Fibroblast of lung (primary cell): ENCODE data around the gene NDUFV1.

ENCODE experiments used
- CTCF ChIP-seq, 2 donors: IDR thresholded peaks in 1 of 2; conservative IDR thresholded peaks in 1 of 2; 1 replicate in 1 of 2; 2 replicates in 1 of 2; pipeline ENCODE4 v1.5.1; 2011 to 2012; ENCODE audit warnings: low read length in 2 of 2, control low read depth in 1 of 2, inconsistent platforms in 1 of 2, low read depth in 1 of 2, mild to moderate bottlenecking in 1 of 2
- EZH2 ChIP-seq: IDR thresholded peaks from 2 replicates; pipeline ENCODE4 v1.5.1; 2012; ENCODE audit warnings: low read length, control low read depth, mild to moderate bottlenecking; ENCODE audit errors: missing control alignments

DNA sequence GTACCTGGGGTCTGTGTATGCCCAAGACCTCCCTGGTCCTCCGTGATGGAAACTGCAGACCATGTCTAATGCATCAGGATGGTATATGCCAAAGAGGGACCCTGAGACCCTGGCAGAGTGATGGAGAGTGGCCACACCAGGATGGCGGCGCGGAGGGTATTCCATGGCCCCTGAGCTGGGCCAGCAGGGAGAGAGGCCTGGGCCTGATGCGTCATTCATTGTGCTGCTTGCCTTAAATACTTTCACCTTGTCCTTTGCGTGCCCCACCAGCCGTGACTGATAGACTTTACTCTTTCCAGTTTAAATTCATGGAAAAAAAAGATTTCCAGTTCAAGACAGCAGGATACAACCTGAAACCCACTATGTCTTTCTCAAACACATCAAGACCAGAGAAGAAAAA lies 5.6 kb upstream of the NDUFV1 start:
- TF ChIP-seq CTCF (conservative IDR thresholded peaks at IDR 0.05 in 1 of 2, IDR thresholded peaks at IDR 0.05 in 1 of 2; ENCODE audit: low read depth in 1 of 2, low read length in 2 of 2): no peak
- TF ChIP-seq EZH2: no peak
